Embryonic facial prominence (tissue), 1 donor: ENCODE data around the gene MGAT4B.

Source experiments
- DNase-seq: peaks from one replicate; pipeline ENCODE4 v3.0.0-alpha.2; 2016; ENCODE audit errors: extremely low spot score

MGAT4B gene

DNA sequence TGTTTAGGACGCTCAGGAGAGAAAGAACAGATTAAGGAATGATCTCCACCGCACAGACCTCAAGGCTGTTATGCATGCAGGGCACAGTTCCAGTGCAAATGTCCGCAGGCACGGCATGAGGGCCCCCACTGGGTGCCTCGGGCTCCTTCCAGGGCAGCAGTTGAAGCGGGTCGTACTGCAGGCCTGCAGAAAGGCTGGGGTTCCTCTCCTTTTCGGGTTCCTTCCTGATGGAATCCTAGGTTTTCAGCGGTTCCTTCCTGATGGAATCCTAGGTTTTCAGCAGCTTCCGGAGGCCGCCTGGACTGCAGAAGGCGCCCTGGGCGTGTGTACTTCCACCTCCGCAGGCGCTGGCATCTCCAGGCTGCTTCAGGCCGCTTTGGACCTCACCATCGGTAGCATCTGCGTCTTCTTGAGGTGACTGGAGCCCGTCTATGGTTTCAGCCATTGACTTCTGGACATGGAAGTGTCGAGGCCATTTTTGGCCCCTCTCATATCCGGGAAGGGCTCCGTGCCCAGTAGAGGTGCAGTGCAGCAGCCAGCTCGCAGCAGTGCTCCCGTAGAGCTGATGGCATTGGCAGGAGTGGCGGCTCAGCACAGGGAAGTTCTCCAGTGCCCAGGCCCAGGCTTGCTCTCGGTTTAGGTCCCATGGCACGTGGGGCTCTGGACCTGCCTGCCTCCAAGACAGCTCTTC, 5.6 kb upstream of the MGAT4B start:
- no peak for DNase-seq

DNA sequence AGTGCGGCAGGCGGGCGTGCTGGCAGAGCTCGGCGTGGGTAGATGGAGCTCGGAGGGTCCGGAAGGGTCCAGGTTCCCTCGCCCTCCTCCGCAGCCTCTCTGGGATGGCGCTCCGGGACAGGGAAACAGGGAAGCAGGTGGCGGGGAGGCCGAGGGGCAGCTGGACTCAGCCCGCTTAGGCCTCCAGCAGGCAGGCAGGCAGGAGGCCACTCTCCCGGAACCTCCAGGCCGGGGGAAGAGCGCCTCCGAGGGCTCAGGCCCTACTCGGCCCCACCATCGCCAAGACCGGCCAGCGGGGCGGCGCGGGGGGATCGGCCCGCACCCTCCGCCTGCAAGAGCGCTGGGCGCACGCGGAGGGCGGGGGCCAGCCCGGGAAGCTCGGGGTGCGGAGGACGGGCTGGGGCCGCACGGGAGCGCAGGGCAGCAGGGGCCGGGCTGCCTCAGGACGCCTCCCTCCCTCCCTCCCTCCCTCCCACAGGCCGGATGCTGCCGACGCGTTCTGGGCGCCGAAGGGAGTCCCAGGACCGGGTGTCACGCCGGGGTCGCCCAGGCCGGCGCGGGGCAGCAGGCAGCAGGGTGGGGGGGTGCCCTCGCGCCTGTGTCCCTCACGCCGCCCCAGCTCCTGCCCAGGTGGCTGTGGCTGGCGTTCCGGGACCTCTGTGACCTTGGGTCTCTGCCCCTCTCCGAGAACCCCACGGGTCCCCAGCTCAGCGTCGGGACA, 977 bp downstream of the MGAT4B start:
- no peak for DNase-seq

GRCh38 chr5:179805070-179805528, 1.6 kb downstream of the MGAT4B start:
- no peak for DNase-seq

GRCh38 chr5:179804555-179804947, 2.1 kb downstream of the MGAT4B start:
- no peak for DNase-seq

DNA sequence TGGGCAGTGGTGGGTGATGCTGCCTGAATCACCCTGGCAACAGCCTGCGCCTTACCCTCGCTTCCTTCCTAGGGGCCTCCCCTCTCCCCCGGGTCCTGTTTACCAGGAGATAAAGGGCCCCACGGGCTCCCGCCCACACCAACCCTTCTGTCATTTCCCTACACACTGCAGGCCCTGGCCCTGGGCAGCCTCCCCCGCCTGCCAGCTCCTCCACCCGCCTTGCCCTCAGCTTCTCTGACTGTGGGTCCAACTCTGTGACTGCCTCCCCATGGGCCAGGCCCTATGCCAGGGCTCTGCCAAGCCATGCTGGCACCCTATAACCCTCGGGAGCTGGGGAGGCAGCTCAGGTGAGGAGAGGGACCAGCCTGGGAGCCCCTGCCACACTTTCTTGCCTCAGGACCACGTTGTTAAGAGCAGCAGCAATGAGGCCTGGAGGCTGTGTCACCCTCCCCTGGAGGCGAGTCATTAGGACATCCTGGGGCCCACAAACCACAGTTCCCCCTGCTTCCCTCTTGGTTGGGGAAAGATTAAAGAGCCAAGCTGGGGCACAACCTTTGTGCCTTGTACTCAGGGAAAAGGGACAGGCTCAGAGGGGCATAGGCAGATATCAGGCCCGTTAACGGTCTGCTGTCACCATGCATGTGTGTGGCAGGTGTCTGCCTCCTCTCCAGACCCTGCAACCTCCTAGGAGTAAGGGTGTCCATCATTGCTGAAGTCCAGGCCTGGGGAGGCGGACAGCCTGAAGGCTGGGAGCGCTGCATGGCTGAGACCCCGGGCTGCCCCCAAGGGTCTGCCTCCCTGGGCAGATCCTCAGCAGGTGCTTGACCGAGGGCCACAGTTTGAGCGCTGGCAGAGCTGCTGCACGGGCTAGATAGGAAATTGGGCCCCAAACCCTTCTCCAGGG, 2.8 kb downstream of the MGAT4B start:
- no peak for DNase-seq

GRCh38 chr5:179802950-179803562, 3.6 kb downstream of the MGAT4B start:
- DNase-seq = no peak

GRCh38 chr5:179802207-179802883, 4.3 kb downstream of the MGAT4B start:
- DNase-seq = no peak

DNA sequence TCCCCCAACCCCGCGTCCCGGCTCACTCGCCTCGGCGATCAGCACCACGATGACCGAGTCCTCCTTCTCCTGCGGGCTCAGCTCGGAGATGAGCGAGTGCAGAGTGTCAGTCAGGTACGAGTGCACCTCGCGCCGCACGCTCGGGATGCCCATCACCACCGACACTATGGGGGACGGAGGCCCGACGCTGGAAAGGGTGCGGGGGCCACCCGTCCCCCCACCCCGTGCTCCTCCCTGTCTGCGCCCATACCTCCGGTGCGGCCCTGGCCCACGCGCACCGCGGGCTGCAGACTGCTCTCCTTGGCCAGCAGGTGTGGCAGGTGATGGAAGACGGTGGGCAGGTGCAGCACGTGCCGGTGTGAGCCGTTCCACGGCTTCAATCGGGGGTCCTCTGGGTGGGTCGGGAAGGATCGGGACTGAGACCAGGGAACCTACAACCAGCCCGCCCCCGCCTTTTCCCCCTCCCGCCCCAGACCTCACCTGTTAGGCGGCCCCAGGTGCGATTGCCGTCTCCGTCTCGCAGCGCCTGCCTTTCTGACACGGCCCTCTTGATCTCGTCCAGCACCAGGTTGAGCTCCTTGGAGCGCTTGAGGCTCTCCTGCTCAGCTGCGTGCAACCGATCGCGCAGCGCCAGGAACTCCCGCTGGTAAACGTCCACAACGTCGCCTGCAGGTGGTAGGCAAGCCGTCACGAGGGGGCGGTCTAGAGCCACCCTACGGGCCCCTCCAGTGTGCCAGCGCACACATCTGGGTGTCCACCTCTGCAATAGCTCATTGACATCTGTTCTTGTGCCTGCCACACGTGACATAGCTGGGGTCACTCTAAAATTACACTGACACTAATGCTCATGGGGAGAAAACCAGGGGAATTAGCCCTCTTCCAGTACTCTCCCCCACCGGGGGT, 5.1 kb downstream of the MGAT4B start:
- no peak for DNase-seq

GRCh38 chr5:179800696-179801201, 5.9 kb downstream of the MGAT4B start:
- DNase-seq = no peak

DNA sequence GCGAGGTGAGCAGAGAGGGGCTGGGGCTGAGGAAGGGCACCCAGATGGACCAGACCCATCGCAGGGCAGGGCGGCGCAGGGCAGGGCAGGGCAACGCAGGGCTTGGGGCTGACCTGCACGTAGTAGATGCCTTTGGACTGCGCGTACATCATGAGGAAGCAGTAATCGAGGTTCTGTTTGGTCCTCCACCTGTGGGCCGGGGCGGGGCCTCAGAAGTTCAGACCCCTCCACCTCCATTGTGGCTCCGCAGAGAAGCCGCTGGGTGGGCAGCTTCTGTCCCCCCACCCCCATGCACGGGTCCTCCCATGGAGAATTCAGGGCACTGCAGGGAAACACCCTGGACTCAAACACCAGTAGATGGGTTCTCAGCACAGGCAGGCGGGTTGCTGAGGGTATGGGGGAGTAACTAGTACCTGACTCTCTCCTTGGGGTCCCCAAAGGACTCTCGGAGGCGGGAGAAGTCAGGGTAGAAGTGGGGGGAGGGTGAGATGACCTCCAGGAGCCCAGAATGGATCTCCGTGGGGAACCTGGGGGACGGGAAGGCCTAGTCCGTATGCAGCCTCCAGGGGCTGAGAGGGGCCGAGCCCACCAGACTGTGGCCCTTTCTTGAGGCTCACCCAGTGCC, 6.5 kb downstream of the MGAT4B start:
- DNase-seq = no peak

GRCh38 chr5:179799644-179799973, 7.1 kb downstream of the MGAT4B start:
- no peak for DNase-seq

DNA sequence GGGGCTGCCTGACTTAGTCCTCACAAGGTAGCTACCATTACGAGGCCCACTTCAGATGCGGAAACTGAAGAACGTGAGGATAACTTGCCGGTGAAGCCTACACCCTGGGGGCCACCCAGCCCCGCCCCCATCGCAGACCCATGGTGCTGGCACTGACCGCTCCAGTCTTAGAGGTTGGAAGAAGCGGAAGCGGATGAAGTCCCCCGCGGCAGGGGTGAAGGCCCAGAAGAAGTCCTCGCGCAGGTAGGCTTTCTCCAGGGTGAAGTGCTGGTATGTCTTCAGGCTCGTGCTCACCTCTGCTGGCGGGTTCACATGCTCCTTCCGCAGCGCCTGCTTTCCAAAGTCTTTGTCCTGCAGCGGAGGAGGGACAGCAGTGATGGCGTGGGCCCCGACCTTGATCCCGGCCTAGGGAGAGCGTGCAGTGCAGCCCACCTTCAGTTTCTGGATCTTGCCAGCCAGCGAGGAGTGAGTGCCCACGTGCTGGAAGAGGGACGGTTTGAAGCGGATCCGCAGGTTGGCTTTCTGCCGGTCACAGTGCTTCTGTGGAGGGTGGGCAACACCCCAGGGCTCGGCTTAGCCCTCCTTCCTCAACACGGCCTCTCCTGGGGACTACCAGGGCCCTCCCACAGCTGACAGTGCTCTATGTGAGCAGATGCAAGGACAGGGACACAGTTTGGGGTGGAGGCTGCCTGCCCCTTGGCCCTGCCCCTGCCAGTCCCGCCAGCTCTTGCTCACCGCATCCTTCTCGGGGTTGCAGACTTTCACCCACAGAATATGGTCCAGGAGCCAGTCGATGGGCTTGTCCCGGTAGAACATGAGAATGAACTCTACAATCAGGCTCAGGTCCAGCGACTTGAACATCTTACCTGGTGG, 7.7 kb downstream of the MGAT4B start:
- DNase-seq = no peak

DNA sequence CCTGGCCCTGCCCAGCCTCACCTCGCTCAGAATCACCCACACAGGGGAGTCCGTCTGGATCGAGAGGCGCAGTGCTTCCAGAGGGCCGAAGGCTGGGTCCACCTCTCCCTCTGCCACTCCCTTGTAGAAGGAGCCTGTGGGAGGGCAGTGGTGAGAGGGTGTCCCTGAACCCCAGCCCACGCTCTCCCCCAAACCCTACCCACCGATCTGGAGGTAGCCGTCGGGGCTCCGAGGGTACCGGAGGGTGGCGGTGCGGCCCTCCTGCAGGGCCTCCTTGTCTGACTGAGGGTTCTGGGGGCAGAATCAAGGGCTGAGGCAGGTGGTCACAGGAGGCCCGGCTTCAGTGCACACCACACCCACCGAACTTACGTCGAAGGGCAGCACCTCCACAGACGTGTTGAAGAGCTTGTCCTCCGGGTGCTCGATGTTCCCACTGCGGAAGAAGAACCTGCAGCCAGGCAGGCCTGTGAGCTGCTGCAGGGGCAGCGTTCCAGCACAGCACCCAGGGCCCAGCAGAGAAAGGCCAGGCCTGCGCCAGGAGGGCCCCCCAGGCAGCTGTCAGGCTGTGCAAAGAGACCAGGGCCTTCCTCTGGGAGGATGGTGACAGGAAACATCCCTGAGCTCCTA, 8.4 kb downstream of the MGAT4B start:
- no peak for DNase-seq

- no peak for DNase-seq
These were observed 8.9 kb downstream of the MGAT4B start for GRCh38 chr5:179797741-179798140.

DNA sequence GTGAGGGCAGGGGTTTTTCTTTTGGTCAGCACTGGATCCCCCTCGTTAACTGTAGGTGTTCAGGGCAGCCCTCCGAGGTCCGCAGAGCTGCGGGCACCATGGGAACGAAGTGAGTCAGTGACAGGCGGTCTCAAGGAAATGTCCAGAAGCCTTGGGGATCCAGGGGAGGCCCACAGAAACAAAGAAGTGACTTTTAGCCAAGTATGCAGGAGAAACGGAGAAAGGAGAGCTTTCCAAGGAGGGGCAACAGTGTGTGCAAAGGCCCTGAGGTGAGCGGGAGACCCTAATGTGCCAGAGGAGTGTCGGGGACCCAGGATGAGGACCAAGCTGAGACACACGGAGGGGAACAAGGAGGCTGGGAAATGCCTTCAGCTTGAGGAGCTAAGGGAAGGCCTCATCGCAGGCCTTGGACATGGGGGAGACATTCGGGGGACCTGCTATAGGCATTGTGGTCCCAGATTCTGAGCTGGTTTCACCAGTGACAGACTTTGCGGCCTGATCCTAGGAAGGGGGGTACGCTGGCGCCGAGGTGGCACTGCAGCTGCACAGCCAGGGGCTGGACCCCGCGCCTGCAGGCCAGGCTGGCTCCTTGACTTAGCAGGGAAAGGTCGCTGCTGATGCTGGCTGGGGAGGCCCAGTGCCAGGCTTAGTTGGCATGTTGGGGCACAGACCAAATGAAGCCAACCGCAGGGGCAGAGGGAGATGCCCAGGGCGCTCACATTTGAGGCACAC, 9.6 kb downstream of the MGAT4B start:
- no peak for DNase-seq

DNA sequence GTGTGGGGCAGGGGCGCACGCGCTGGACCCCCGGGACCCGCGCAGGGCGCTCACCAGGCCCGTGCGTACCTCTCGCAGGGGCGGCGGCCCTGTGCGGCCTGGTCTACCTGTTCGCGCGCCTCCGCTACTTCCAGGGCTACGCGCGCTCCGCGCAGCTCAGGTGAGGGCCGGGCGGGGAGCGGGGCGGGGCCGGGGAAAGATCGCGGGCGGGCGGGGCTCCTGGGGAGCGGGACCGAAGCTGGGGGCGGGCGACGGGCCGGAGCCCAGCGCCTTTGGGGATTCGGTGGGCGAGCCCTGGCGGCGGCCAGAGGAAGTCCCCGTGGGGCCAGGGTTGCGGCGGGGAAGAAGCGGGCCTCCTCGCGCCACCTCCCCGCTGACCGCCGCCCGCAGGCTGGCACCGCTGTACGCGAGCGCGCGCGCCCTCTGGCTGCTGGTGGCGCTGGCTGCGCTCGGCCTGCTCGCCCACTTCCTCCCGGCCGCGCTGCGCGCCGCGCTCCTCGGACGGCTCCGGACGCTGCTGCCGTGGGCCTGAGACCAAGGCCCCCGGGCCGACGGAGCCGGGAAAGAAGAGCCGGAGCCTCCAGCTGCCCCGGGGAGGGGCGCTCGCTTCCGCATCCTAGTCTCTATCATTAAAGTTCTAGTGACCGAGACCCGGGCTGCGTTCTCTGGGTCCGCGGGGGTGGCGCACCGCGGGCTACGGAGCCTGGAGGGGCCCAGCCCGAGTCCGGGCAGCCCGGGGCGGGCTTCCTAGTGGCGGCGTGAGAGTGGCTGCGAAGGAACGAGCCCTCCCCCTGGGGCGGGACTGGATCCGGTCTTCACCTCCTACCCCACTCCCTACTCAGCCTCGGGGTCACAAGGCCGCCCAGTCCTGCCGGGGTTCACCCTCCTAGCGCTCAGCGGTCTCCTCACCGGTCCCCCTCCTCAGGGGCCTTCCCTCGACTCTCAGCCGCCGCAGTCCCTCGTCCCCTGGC, 10.5 kb downstream of the MGAT4B start:
- no peak for DNase-seq
